ENCODE measurements around the gene CNTN2. TPM values are rescaled to one million over a fixed set of nuclear protein-coding genes. Genes with fewer than 3 reads are reported as not detected.

The CNTN2 gene
- total and polyA plus RNA-seq, 4 donors = 0.01 to 0.48 (median 0.07) TPM

DNA sequence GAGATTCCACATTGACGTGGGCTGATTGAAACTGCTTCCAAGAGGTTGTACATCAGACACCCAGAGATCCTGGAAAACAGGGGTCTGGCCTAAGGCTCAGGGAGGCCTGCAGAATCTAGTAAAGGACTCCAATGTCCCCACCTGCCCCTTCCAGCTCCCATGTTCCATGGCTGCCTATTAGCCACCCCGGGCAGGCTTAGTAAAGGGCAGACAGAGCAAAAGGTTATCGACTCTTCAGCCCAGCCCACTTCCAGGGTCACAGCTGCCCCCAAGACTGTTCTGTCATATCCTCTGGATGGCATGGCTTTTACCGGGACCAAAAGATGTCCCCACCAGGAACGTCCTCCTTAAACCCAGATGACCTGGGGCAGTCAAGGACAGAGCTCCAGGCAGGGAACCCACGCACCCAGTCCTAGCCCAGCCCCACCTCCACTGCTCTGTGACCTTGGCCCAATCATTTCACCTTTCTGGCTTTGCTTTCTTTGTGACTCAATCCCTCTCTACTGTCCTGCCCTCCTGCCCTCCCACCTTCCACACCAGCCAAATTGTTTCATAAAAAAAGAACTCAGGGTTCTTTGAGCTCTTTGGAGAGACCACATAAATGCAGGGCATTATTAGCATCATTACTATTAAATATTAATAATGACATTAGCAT is 4.8 kb upstream of the CNTN2 start:
- Histone ChIP-seq H3K36me3 (ENCODE audit: control insufficient read depth in 4 of 4, insufficient read depth in 4 of 4, low read length in 4 of 4) (no peaks in the 10 kb centered on the region), H3K9me3 (ENCODE audit: control insufficient read depth in 4 of 4, insufficient read depth in 3 of 4, low read length in 3 of 4) (peaks cover 0 to 2% (median 0%) of the 10 kb centered on the region in 4 donors), H3K9ac (ENCODE audit: insufficient read depth in 1 of 2, low read length in 2 of 2) (no peak overlapping the region), H3K27me3 (ENCODE audit: control insufficient read depth in 3 of 3, insufficient read depth in 3 of 3, low read length in 2 of 3) (peaks cover 3 to 35% (median 7%) of the 10 kb centered on the region in 3 donors), H3K4me3 (no peak overlapping the region), H3K27ac (ENCODE audit: low read depth in 1 of 2, low read length in 1 of 2) (no peak overlapping the region), H3K4me1 (ENCODE audit: control insufficient read depth in 5 of 5, insufficient read depth in 5 of 5, low read length in 5 of 5) (peaks cover 0 to 3% (median 0%) of the 10 kb centered on the region in 5 donors)
- TF ChIP-seq CTCF (IDR thresholded peaks at IDR 0.05; ENCODE audit: control extremely low read depth, extremely low read depth) = no peak
- DNase-seq (no peak), ATAC-seq (ENCODE audit: insufficient read depth, low FRiP score) (no peak)
- 82 to 90% methylated on average over 6 of the region's 6 CpGs for WGBS, 2 donors

DNA sequence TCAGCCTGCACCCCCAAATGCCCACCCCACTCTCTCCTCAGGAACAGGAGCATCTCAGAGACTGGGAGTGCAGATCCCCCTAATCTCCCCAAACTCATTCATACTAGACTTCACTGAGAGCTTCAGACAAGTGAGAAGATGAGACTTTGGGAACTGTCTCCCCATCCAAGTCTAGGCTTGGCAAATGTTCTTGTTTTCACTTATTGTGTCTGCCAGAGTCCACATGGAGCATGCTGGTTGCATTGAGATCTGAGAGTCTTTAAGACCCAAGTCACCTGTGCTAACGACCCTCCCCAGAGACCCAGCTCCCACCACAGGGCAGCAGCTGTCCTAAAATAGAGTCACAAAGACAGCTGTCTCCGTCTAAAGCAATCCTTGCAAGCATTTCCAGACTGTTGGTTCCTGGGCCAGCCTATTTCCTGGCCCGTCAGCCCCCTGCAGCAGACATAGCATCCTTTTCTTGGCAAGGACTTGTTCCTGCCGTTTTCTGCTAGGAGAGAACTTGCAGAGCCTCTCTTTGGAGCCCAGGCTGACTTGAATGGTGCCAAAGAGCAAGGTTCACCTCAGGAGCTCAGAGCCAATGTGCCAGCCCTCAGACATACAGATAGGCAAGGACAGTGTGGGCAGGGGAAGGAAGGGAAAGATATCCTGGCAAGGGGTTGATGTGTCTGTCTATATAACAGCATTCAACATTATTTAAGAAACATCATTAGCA is 1.9 kb upstream of the CNTN2 start:
- WGBS, 2 donors = 37 to 52% methylated on average over 4 of the region's 4 CpGs
- H3K4me1 ChIP-seq (ENCODE audit: control insufficient read depth in 5 of 5, insufficient read depth in 5 of 5, low read length in 5 of 5) = peaks cover 0 to 4% (median 0%) of the 10 kb centered on the region in 5 donors
- H3K9ac ChIP-seq (ENCODE audit: insufficient read depth in 1 of 2, low read length in 2 of 2) = no peak overlapping the region
- no peak overlapping the region for H3K27ac ChIP-seq (ENCODE audit: low read depth in 1 of 2, low read length in 1 of 2)
- no peaks in the 10 kb centered on the region for H3K36me3 ChIP-seq (ENCODE audit: control insufficient read depth in 4 of 4, insufficient read depth in 4 of 4, low read length in 4 of 4)
- no peaks in the 10 kb centered on the region for H3K9me3 ChIP-seq (ENCODE audit: control insufficient read depth in 4 of 4, insufficient read depth in 3 of 4, low read length in 3 of 4)
- ATAC-seq (ENCODE audit: insufficient read depth, low FRiP score) (no peak), DNase-seq (no peak)
- no peak overlapping the region for H3K4me3 ChIP-seq
- H3K27me3 ChIP-seq (ENCODE audit: control insufficient read depth in 3 of 3, insufficient read depth in 3 of 3, low read length in 2 of 3) = peaks cover 16 to 60% (median 33%) of the 10 kb centered on the region in 3 donors
- no peak for TF ChIP-seq CTCF (IDR thresholded peaks at IDR 0.05; ENCODE audit: control extremely low read depth, extremely low read depth)

- H3K4me1 ChIP-seq (ENCODE audit: control insufficient read depth in 5 of 5, insufficient read depth in 5 of 5, low read length in 5 of 5) = peaks cover 0 to 4% (median 0%) of the 10 kb centered on the region in 5 donors
- H3K9me3 ChIP-seq (ENCODE audit: control insufficient read depth in 4 of 4, insufficient read depth in 3 of 4, low read length in 3 of 4) = no peaks in the 10 kb centered on the region
- peaks cover 16 to 69% (median 39%) of the 10 kb centered on the region in 3 donors for H3K27me3 ChIP-seq (ENCODE audit: control insufficient read depth in 3 of 3, insufficient read depth in 3 of 3, low read length in 2 of 3)
- H3K27ac ChIP-seq (ENCODE audit: low read depth in 1 of 2, low read length in 1 of 2) = no peak overlapping the region
- no peak overlapping the region for H3K9ac ChIP-seq (ENCODE audit: insufficient read depth in 1 of 2, low read length in 2 of 2)
- H3K36me3 ChIP-seq (ENCODE audit: control insufficient read depth in 4 of 4, insufficient read depth in 4 of 4, low read length in 4 of 4) = no peaks in the 10 kb centered on the region
- no peak for TF ChIP-seq CTCF (IDR thresholded peaks at IDR 0.05; ENCODE audit: control extremely low read depth, extremely low read depth)
- WGBS, 2 donors = 64 to 69% methylated on average over 16 of the region's 16 CpGs
- H3K4me3 ChIP-seq = no peak overlapping the region
- DNase-seq (peak in 2 of 3 donors; percentile 13 to 25), ATAC-seq (ENCODE audit: insufficient read depth, low FRiP score) (no peak)
Measured at GRCh38 chr1:205041998-205042910, 758 bp upstream of the CNTN2 start.

Data from lung (tissue), 12 donors.